Neural progenitor cell (in vitro differentiated cells): ENCODE results near the gene PTPRN2. TPM values are rescaled to one million over a fixed set of nuclear protein-coding genes. Genes with fewer than 3 reads are reported as not detected.

Experiments
- DNase-seq: peaks from one replicate; pipeline ENCODE4 v3.0.0-alpha.2; 2016; ENCODE audit warnings: low spot score
- H2AFZ ChIP-seq: fragments of 200-600 bp; sonication (generic); replicated peaks from 2 replicates; pipeline ENCODE4 v1.6.1; 2016; ENCODE audit warnings: antibody characterized with exemption
- H3F3A ChIP-seq: fragments of 200-600 bp; sonication (generic); 2 replicates; pipeline ENCODE4 v1.6.1; 2016; ENCODE audit warnings: antibody characterized with exemption, low read depth
- H3K27ac ChIP-seq: fragments of 200-600 bp; sonication (generic); 2 replicates; pipeline ENCODE4 v1.5.1; 2016; ENCODE audit warnings: mild to moderate bottlenecking
- H3K27me3 ChIP-seq: fragments of 200-600 bp; sonication (generic); 2 replicates; pipeline ENCODE4 v1.6.1; 2016; ENCODE audit warnings: mild to moderate bottlenecking, moderate library complexity
- H3K36me3 ChIP-seq: fragments of 200-600 bp; sonication (generic); 2 replicates; pipeline ENCODE4 v1.5.1; 2016
- H3K4me1 ChIP-seq: fragments of 200-600 bp; sonication (generic); 2 replicates; pipeline ENCODE4 v1.6.1; 2016; ENCODE audit warnings: mixed run types
- H3K4me2 ChIP-seq: fragments of 200-600 bp; sonication (generic); 2 replicates; pipeline ENCODE4 v1.6.1; 2016
- H3K4me3 ChIP-seq: fragments of 200-600 bp; sonication (generic); 2 replicates; pipeline ENCODE4 v1.5.1; 2016
- H3K79me2 ChIP-seq: fragments of 200-600 bp; sonication (generic); 2 replicates; pipeline ENCODE4 v1.6.1; 2016; ENCODE audit warnings: low read depth
- H3K9ac ChIP-seq: fragments of 200-600 bp; sonication (generic); 2 replicates; pipeline ENCODE4 v1.6.1; 2016
- H3K9me3 ChIP-seq: fragments of 200-600 bp; sonication (generic); 2 replicates; pipeline ENCODE4 v1.5.1; 2016; ENCODE audit warnings: low read depth
- H4K20me1 ChIP-seq: fragments of 200-600 bp; sonication (generic); 2 replicates; pipeline ENCODE4 v1.6.1; 2016; ENCODE audit warnings: low read depth
- H3K27ac Mint-ChIP-seq: 3 replicates; pipeline ENCODE4 v1.8.0; 2021; ENCODE audit warnings: mixed read lengths
- H3K27me3 Mint-ChIP-seq: 2 replicates; pipeline ENCODE4 v1.8.0; 2022; ENCODE audit warnings: low read depth, mild to moderate bottlenecking, inconsistent platforms, moderate library complexity, mixed read lengths; ENCODE audit not compliant: insufficient read depth
- H3K36me3 Mint-ChIP-seq: 3 replicates; pipeline ENCODE4 v1.8.0; 2021; ENCODE audit warnings: mixed read lengths
- H3K4me1 Mint-ChIP-seq: 3 replicates; pipeline ENCODE4 v1.8.0; 2021; ENCODE audit warnings: mixed read lengths
- H3K4me3 Mint-ChIP-seq: 3 replicates; pipeline ENCODE4 v1.8.0; 2021; ENCODE audit warnings: mild to moderate bottlenecking, moderate library complexity, mixed read lengths
- H3K9me3 Mint-ChIP-seq: 3 replicates; pipeline ENCODE4 v1.8.0; 2020; ENCODE audit warnings: mixed read lengths
- EZH2 ChIP-seq: fragments of 200-600 bp; sonication (generic); IDR thresholded peaks from 2 replicates; pipeline ENCODE4 v1.6.1; 2017; ENCODE audit warnings: antibody characterized with exemption, mild to moderate bottlenecking, moderate library complexity
- EZH2phosphoT487 ChIP-seq: fragments of 200-600 bp; sonication (generic); IDR thresholded peaks from 2 replicates; pipeline ENCODE4 v1.6.1; 2017; ENCODE audit warnings: antibody characterized with exemption
- total RNA-seq: library from RNA; depleted of rRNA; stranded (reverse); fragments of >200 nt; gene quantifications from 2 replicates; pipeline ENCODE4 v1.2.3, GENCODE V29; 2015; ENCODE audit warnings: low replicate concordance
- TF ChIP-seq, protein P1 (sequence below): fragments of 200-600 bp; sonication (generic); IDR thresholded peaks from 2 replicates; pipeline ENCODE4 v1.5.1; 2017; ENCODE audit warnings: antibody characterized with exemption, mild to moderate bottlenecking

Gene PTPRN2
- total RNA-seq, 1 donor from 2014 or later: 3.0 TPM

DNA sequence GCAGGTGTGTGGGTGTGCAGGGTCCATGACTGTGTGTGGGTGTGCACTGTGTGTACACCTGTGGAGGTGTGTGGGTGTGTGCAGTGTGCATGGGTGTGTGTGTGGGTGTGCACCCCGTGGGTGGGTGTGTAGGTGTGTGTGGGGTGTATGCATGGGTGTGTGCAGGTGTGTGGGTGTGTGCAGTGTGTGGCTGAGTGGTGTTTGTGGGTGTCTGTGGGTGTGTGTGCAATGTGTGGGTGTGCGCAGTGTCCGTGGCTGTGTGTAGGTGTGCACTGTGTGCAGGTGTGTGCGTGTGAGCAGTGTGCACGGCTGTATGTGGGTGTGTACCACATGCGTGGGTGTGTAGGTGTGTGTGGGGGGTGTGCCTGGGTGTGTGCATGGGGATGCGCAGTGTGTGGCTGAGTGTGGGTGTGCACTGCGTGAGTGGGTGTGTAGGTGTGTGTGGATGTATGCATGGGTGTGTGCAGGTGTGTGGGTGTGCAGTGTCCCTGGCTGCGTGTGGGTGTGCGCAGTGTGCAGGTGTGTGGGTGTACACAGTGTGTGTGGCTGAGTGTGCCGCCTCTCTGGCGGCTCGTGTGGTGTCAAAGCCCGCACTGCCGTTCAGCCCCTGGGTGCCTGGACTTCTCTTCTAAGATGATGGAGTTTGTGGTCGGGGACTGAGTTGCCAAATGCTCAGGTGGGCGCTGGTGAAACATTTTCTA is 1042.5 kb downstream of the PTPRN2 start:
- Mint-ChIP-seq H3K36me3 (peaks cover 62% of the 10 kb centered on the region), H3K9me3 (no peaks in the 10 kb centered on the region), H3K27ac (peak overlapping the region; percentile 1), H3K4me3 (peak overlapping the region; percentile 21), H3K4me1 (peaks cover 24% of the 10 kb centered on the region), H3K27me3 (peaks cover 4% of the 10 kb centered on the region)
- H3K4me1 ChIP-seq: no peaks in the 10 kb centered on the region
- no peak overlapping the region for H2AFZ ChIP-seq
- H3F3A ChIP-seq: no peaks in the 10 kb centered on the region
- no peaks in the 10 kb centered on the region for H3K36me3 ChIP-seq
- no peak for DNase-seq
- no peaks in the 10 kb centered on the region for H3K79me2 ChIP-seq
- no peak overlapping the region for H3K9ac ChIP-seq
- H3K9me3 ChIP-seq: no peaks in the 10 kb centered on the region
- no peak overlapping the region for H3K27ac ChIP-seq
- no peaks in the 10 kb centered on the region for H3K27me3 ChIP-seq
- no peaks in the 10 kb centered on the region for H4K20me1 ChIP-seq
- H3K4me3 ChIP-seq: no peak overlapping the region
- no peak for TF ChIP-seq EZH2
- TF ChIP-seq EZH2phosphoT487: no peak
- TF ChIP-seq, protein P1, sequence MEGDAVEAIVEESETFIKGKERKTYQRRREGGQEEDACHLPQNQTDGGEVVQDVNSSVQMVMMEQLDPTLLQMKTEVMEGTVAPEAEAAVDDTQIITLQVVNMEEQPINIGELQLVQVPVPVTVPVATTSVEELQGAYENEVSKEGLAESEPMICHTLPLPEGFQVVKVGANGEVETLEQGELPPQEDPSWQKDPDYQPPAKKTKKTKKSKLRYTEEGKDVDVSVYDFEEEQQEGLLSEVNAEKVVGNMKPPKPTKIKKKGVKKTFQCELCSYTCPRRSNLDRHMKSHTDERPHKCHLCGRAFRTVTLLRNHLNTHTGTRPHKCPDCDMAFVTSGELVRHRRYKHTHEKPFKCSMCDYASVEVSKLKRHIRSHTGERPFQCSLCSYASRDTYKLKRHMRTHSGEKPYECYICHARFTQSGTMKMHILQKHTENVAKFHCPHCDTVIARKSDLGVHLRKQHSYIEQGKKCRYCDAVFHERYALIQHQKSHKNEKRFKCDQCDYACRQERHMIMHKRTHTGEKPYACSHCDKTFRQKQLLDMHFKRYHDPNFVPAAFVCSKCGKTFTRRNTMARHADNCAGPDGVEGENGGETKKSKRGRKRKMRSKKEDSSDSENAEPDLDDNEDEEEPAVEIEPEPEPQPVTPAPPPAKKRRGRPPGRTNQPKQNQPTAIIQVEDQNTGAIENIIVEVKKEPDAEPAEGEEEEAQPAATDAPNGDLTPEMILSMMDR: no peak
- H3K4me2 ChIP-seq: no peak overlapping the region

DNA sequence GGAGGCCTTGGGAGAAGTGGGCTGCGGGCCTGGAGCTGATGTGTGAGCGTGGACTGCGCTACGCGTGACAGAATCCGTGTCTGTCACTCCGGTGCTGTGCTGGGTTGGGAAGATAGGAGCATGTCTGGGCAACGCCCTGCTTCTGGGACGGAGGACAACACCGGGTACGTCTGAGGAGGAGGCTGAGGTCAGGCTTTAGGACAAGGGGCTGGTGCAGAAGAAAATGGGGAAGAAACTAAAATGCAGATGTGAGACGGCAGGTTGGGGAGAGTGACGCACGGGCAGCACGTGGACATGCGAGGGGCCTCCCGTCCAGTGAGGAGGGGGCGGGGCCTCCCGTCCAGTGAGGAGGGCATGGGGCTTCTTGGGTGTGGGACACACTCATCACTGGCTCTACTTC is 1043.4 kb downstream of the PTPRN2 start:
- Histone ChIP-seq H2AFZ (no peak overlapping the region), H3F3A (no peaks in the 10 kb centered on the region), H3K4me2 (no peak overlapping the region), H3K4me1 (no peaks in the 10 kb centered on the region), H3K9me3 (no peaks in the 10 kb centered on the region), H3K36me3 (no peaks in the 10 kb centered on the region), H3K4me3 (no peak overlapping the region), H4K20me1 (no peaks in the 10 kb centered on the region), H3K9ac (no peak overlapping the region), H3K27me3 (no peaks in the 10 kb centered on the region), H3K79me2 (no peaks in the 10 kb centered on the region), H3K27ac (no peak overlapping the region)
- no peak for DNase-seq
- Mint-ChIP-seq H3K27me3 (peaks cover 4% of the 10 kb centered on the region), H3K9me3 (no peaks in the 10 kb centered on the region), H3K27ac (no peak overlapping the region), H3K36me3 (peaks cover 61% of the 10 kb centered on the region), H3K4me3 (no peak overlapping the region), H3K4me1 (peaks cover 21% of the 10 kb centered on the region)
- TF ChIP-seq, protein P1: no peak
- TF ChIP-seq EZH2phosphoT487 (no peak), EZH2 (no peak)

DNA sequence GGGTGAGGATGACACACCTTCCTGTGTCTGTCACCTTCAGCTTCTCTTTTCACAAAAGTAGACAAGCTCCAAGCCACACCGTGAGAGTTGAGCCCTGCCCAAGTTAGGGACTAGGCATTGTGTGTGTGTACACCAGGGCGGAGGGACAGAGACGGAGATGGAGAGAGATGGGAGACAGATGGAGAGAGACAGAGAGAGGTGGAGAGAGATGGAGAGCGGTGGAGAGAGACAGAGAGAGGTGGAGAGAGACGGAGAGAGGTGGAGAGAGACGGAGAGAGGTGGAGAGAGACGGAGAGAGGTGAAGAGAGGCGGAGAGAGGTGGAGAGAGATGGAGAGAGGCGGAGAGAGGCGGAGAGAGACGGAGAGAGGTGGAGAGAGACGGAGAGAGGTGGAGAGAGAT is 1043.8 kb downstream of the PTPRN2 start:
- Mint-ChIP-seq H3K27me3 (peaks cover 4% of the 10 kb centered on the region), H3K9me3 (no peaks in the 10 kb centered on the region), H3K4me1 (peaks cover 21% of the 10 kb centered on the region), H3K4me3 (no peak overlapping the region), H3K36me3 (peaks cover 61% of the 10 kb centered on the region), H3K27ac (no peak overlapping the region)
- Histone ChIP-seq H3K9me3 (no peaks in the 10 kb centered on the region), H3K27ac (no peak overlapping the region), H4K20me1 (no peaks in the 10 kb centered on the region), H3K4me3 (no peak overlapping the region), H3K27me3 (no peaks in the 10 kb centered on the region), H2AFZ (no peak overlapping the region), H3F3A (no peaks in the 10 kb centered on the region), H3K4me1 (no peaks in the 10 kb centered on the region), H3K79me2 (no peaks in the 10 kb centered on the region), H3K4me2 (no peak overlapping the region), H3K9ac (no peak overlapping the region), H3K36me3 (no peaks in the 10 kb centered on the region)
- TF ChIP-seq EZH2phosphoT487 (no peak), EZH2 (no peak)
- TF ChIP-seq, protein P1: no peak
- no peak for DNase-seq
